GM10266 (cell line): ENCODE results near the gene TMEM30A.
A peak's percentile ranks its signal among the peaks of the same experiment; 100 is the strongest.

Experiments used
- DNase-seq: peaks from one replicate; pipeline ENCODE4 v3.0.0; 2012; ENCODE audit errors: extremely low spot score
- CTCF ChIP-seq: IDR thresholded peaks from 2 replicates; pipeline ENCODE4 v1.5.1; 2012; ENCODE audit warnings: mild to moderate bottlenecking, low read depth; ENCODE audit not compliant: control insufficient read depth, insufficient read depth; ENCODE audit errors: missing control alignments

TMEM30A gene

GRCh38 chr6:75301537-75301936 is 16.9 kb upstream of the TMEM30A start:
- no peak for DNase-seq
- no peak for TF ChIP-seq CTCF

DNA sequence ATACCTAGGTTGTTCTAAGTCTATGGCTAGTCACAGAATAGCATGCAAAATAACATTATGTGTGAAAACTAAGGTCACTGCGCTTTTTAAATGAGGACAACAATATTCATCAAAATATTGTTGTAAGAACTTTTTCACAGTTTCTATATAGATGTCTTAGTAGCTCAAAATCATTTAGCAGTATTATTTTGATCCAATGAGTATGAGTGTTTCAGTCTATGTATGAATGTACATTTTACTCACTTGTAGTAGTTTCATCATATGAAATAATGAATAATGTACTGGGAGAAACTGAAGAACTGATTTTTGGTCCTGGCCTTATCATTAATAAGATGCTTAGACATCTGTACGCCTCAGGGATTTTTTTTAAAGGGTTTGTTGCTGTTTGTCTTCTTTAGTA is 16.5 kb upstream of the TMEM30A start:
- TF ChIP-seq CTCF: no peak
- no peak for DNase-seq

DNA sequence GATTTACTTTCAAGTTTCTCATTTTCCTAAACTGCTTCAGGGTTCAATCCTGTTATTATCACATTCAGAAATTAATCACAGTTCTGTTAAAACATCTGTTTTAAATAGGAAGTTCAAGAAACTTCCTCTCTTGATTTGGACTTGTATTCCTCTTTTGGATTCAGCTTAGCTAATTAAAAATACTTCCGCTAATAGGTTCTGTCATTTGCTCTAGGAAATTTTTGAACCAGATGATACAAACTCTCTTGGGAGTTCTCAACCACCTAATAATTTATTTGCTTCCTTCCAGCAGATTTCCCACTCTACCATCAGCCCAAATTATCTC is 15.9 kb upstream of the TMEM30A start:
- DNase-seq: no peak
- TF ChIP-seq CTCF: no peak

- no peak for DNase-seq
- TF ChIP-seq CTCF: no peak
Measured at GRCh38 chr6:75299801-75300530, 15.4 kb upstream of the TMEM30A start.

- DNase-seq: peak; percentile 24
- peak; percentile 57 for TF ChIP-seq CTCF
Measured at GRCh38 chr6:75296811-75297779, 12.5 kb upstream of the TMEM30A start.

GRCh38 chr6:75292555-75292954 is 8.0 kb upstream of the TMEM30A start:
- DNase-seq: no peak
- TF ChIP-seq CTCF: no peak

DNA sequence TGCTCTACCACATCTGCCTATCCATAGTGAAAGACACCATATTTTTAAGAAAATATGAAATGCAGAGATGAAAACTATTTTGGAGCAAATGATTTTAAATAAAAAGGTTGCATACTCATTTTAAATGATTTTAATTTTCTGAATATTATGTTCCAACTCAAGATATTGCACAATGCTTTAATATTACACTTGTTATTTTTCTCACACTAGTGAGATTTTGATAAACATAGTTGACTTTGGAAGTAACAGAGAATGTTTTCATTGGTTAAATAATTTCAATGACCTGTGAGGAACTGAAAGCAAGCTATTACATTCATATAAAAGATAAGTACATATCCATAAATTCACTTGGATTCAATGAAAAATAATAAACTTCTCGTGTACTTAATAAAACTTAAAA is 7.2 kb upstream of the TMEM30A start:
- no peak for DNase-seq

More for the DNA sequence above, 7.2 kb upstream of the TMEM30A start:
- TF ChIP-seq CTCF: no peak
